Upper lobe of left lung (tissue), 6 donors: Measurements from ENCODE around the gene PINK1. TPM values are rescaled to one million over a fixed set of nuclear protein-coding genes. Genes with fewer than 3 reads are reported as not detected.

Source experiments
- ATAC-seq, 2 donors: fragments of 200-7000 bp; cut with Tn5 transposase; one replicate each; pipeline ENCODE4 v1.9.1; 2022; ENCODE audit warnings: mild to moderate bottlenecking in 2 of 2, moderate library complexity in 2 of 2; ENCODE audit not compliant: low FRiP score in 2 of 2
- DNase-seq, 2 donors: peaks; one replicate each; pipeline ENCODE4 v3.0.0-alpha.2; 2019 to 2020
- H3K27ac ChIP-seq, 4 donors: fragments of 200-600 bp; sonication (generic); one replicate each; pipeline ENCODE4 v1.5.1; 2016 to 2019
- H3K27me3 ChIP-seq, 4 donors: fragments of 200-600 bp; sonication (generic); one replicate each; pipeline ENCODE4 v1.5.1; 2017 to 2019
- H3K36me3 ChIP-seq, 4 donors: fragments of 200-600 bp; sonication (generic); one replicate each; pipeline ENCODE4 v1.5.1; 2016 to 2019
- H3K4me1 ChIP-seq, 4 donors: fragments of 200-600 bp; sonication (generic); one replicate each; pipeline ENCODE4 v1.5.1; 2018 to 2019
- H3K4me3 ChIP-seq, 4 donors: fragments of 200-600 bp; sonication (generic); one replicate each; pipeline ENCODE4 v1.5.1; 2017 to 2019; ENCODE audit warnings: mild to moderate bottlenecking in 2 of 4, moderate library complexity in 1 of 4
- H3K9me3 ChIP-seq, 4 donors: fragments of 200-600 bp; sonication (generic); one replicate each; pipeline ENCODE4 v1.5.1; 2018 to 2019
- CTCF ChIP-seq, 6 experiments: fragments of 450-650 bp in 4 of 6; fragments of 200-600 bp in 2 of 6; sonication (generic) in 2 of 6; IDR thresholded peaks; one replicate each; pipeline ENCODE4 v1.5.1; 2016 to 2019; ENCODE audit warnings: antibody characterized with exemption in 6 of 6
- EP300 ChIP-seq, 4 donors: sonication (generic); formaldehyde crosslinking; IDR thresholded peaks; one replicate each; pipeline ENCODE4 v1.5.1; 2017; ENCODE audit warnings: antibody characterized with exemption in 4 of 4, control low read depth in 2 of 4
- POLR2A ChIP-seq, 4 donors: fragments of 450-650 bp; IDR thresholded peaks; one replicate each; pipeline ENCODE4 v1.5.1; 2016 to 2017; ENCODE audit warnings: antibody characterized with exemption in 4 of 4, mild to moderate bottlenecking in 2 of 4
- POLR2AphosphoS5 ChIP-seq, 2 donors: sonication (generic); formaldehyde crosslinking; IDR thresholded peaks; one replicate each; pipeline ENCODE4 v1.5.1; 2017; ENCODE audit warnings: antibody characterized with exemption in 2 of 2
- WGBS, 2 donors: methylation state at CpG; one replicate each; pipeline ENCODE4 v1.1.5; 2017 to 2018; 5-methylcytosine and 5-hydroxymethylcytosine counted together
- total RNA-seq, 6 donors: library from RNA; depleted of rRNA in 4 of 6; stranded (reverse); fragments of >200 nt in 4 of 6; gene quantifications; one replicate each; pipeline versions ENCODE4 v1.1.0 to v1.2.1, GENCODE V29; 2016 to 2021
- donor health status: DM: no; HTN: no; CAD: no; lungs with moderate emphysema.
- donor health status: DM: no; HTN: yes; CAD: no; lungs with severe emphysema.

PINK1 gene
- total RNA-seq, 6 donors from 2014 or later: 62.8 to 118 (median 86.2) TPM

- no peaks in the 10 kb centered on the region for H3K9me3 ChIP-seq
- 84 to 91% methylated on average over 6 of the region's 6 CpGs for WGBS, 2 donors
- TF ChIP-seq EP300 (IDR thresholded peaks at IDR 0.05) (no peak), CTCF (IDR thresholded peaks at IDR 0.05) (no peak), POLR2A (IDR thresholded peaks at IDR 0.05) (no peak), POLR2AphosphoS5 (IDR thresholded peaks at IDR 0.05) (no peak)
Observed at GRCh38 chr1:20621012-20621411, 12.2 kb upstream of the PINK1 start.

GRCh38 chr1:20624709-20625108 lies 8.5 kb upstream of the PINK1 start:
- ATAC-seq (no peak), DNase-seq (no peak)
- no peak overlapping the region for H3K27ac ChIP-seq
- TF ChIP-seq CTCF (IDR thresholded peaks at IDR 0.05): no peak
- no peak for TF ChIP-seq POLR2AphosphoS5 (IDR thresholded peaks at IDR 0.05)
- no peak for TF ChIP-seq POLR2A (IDR thresholded peaks at IDR 0.05)
- no peak for TF ChIP-seq EP300 (IDR thresholded peaks at IDR 0.05)
- 75 to 88% methylated on average over 1 of the region's 1 CpG for WGBS, 2 donors
- no peaks in the 10 kb centered on the region for H3K27me3 ChIP-seq
- H3K9me3 ChIP-seq: no peaks in the 10 kb centered on the region
- no peaks in the 10 kb centered on the region for H3K4me1 ChIP-seq
- no peaks in the 10 kb centered on the region for H3K36me3 ChIP-seq
- H3K4me3 ChIP-seq: no peak overlapping the region

More at GRCh38 chr1:20621012-20621411, 12.2 kb upstream of the PINK1 start:
- Histone ChIP-seq H3K36me3 (no peaks in the 10 kb centered on the region), H3K27ac (no peak overlapping the region), H3K27me3 (no peaks in the 10 kb centered on the region), H3K4me3 (no peak overlapping the region), H3K4me1 (no peaks in the 10 kb centered on the region)
- DNase-seq (no peak), ATAC-seq (no peak)

GRCh38 chr1:20625176-20626097 lies 7.8 kb upstream of the PINK1 start:
- TF ChIP-seq POLR2AphosphoS5 (IDR thresholded peaks at IDR 0.05): no peak
- TF ChIP-seq EP300 (IDR thresholded peaks at IDR 0.05): no peak
- no peak for TF ChIP-seq CTCF (IDR thresholded peaks at IDR 0.05)
- no peak for TF ChIP-seq POLR2A (IDR thresholded peaks at IDR 0.05)
- no peaks in the 10 kb centered on the region for H3K36me3 ChIP-seq
- ATAC-seq (no peak), DNase-seq (no peak)
- no peaks in the 10 kb centered on the region for H3K4me1 ChIP-seq
- no peak overlapping the region for H3K27ac ChIP-seq
- 76 to 80% methylated on average over 3 of the region's 3 CpGs for WGBS, 2 donors
- H3K4me3 ChIP-seq: no peak overlapping the region
- H3K9me3 ChIP-seq: no peaks in the 10 kb centered on the region
- no peaks in the 10 kb centered on the region for H3K27me3 ChIP-seq

GRCh38 chr1:20626098-20626427 lies 7.2 kb upstream of the PINK1 start:
- no peak overlapping the region for H3K27ac ChIP-seq
- ATAC-seq (no peak), DNase-seq (no peak)
- H3K4me3 ChIP-seq: no peak overlapping the region
- WGBS, 2 donors: 69 to 70% methylated on average over 1 of the region's 1 CpG
- no peak for TF ChIP-seq POLR2A (IDR thresholded peaks at IDR 0.05)
- no peak for TF ChIP-seq POLR2AphosphoS5 (IDR thresholded peaks at IDR 0.05)
- TF ChIP-seq EP300 (IDR thresholded peaks at IDR 0.05): no peak
- TF ChIP-seq CTCF (IDR thresholded peaks at IDR 0.05): no peak
- no peaks in the 10 kb centered on the region for H3K27me3 ChIP-seq
- no peaks in the 10 kb centered on the region for H3K9me3 ChIP-seq
- no peaks in the 10 kb centered on the region for H3K36me3 ChIP-seq
- no peaks in the 10 kb centered on the region for H3K4me1 ChIP-seq

GRCh38 chr1:20626524-20626923 lies 6.7 kb upstream of the PINK1 start:
- 50 to 84% methylated on average over 1 of the region's 1 CpG for WGBS, 2 donors
- no peaks in the 10 kb centered on the region for H3K27me3 ChIP-seq
- DNase-seq (no peak), ATAC-seq (no peak)
- TF ChIP-seq POLR2AphosphoS5 (IDR thresholded peaks at IDR 0.05): no peak
- no peak for TF ChIP-seq POLR2A (IDR thresholded peaks at IDR 0.05)
- no peak for TF ChIP-seq CTCF (IDR thresholded peaks at IDR 0.05)
- no peak for TF ChIP-seq EP300 (IDR thresholded peaks at IDR 0.05)
- H3K4me1 ChIP-seq: no peaks in the 10 kb centered on the region
- H3K9me3 ChIP-seq: no peaks in the 10 kb centered on the region
- no peak overlapping the region for H3K27ac ChIP-seq
- H3K36me3 ChIP-seq: no peaks in the 10 kb centered on the region
- H3K4me3 ChIP-seq: no peak overlapping the region
